HEK293T (cell line): ENCODE data around the gene COX7A2.

Experiments
- LEF1 ChIP-seq: fragments of 450-650 bp; IDR thresholded peaks from 2 replicates; pipeline ENCODE4 v1.6.1; 2017; ENCODE audit warnings: mild to moderate bottlenecking, borderline replicate concordance
- SUZ12 ChIP-seq: fragments of 450-650 bp; IDR thresholded peaks from 2 replicates; pipeline ENCODE4 v1.6.1; 2016; ENCODE audit warnings: mild to moderate bottlenecking

GRCh38 chr6:75275067-75275466, 31.5 kb upstream of the COX7A2 start:
- TF ChIP-seq LEF1 (no peak), SUZ12 (no peak)
